ENCODE results near the gene XRCC1.
"Not testable (repeated sequence)": the region's sequence is repeated elsewhere in the genome, so short reads cannot be mapped to it uniquely, and the experiment has no call there.

The XRCC1 gene

GRCh38 chr19:43598445-43599240, 23.3 kb upstream of the XRCC1 start:
- DNase-seq, result no peak

GRCh38 chr19:43597876-43598275, 22.5 kb upstream of the XRCC1 start:
- no peak for DNase-seq

- no peak for DNase-seq
Observed at GRCh38 chr19:43596842-43597461, 21.6 kb upstream of the XRCC1 start.

GRCh38 chr19:43595999-43596841, 20.9 kb upstream of the XRCC1 start, which contains the start of the genes IRGQ and ZNF576:
Gene IRGQ (minus strand): TSS chr19:43596134. CDS start chr19:43595338, 796 bp downstream.
Gene ZNF576 (plus strand): TSS chr19:43596595. CDS start chr19:43597109, 514 bp downstream.
- DNase-seq, result peak; percentile 99 to 100

- peak in 1 of 2 experiments; percentile 61 for DNase-seq
Observed at GRCh38 chr19:43595605-43595998, 20.3 kb upstream of the XRCC1 start.

GRCh38 chr19:43594710-43595604, 19.6 kb upstream of the XRCC1 start:
- peak; percentile 47 to 86 for DNase-seq

GRCh38 chr19:43594081-43594697, 18.9 kb upstream of the XRCC1 start:
- no peak for DNase-seq

GRCh38 chr19:43592800-43593350, 17.5 kb upstream of the XRCC1 start:
- no peak for DNase-seq

- DNase-seq, result no peak
Observed at GRCh38 chr19:43591904-43592772, 16.8 kb upstream of the XRCC1 start.

GRCh38 chr19:43589678-43590077, 14.4 kb upstream of the XRCC1 start:
- DNase-seq, result no peak

GRCh38 chr19:43589277-43589676, 13.9 kb upstream of the XRCC1 start:
- DNase-seq, result no peak

GRCh38 chr19:43587029-43587428, 11.7 kb upstream of the XRCC1 start:
- DNase-seq, result not testable (repeated sequence)

- no peak for DNase-seq
Observed at GRCh38 chr19:43586346-43586745, 11.0 kb upstream of the XRCC1 start.

GRCh38 chr19:43584484-43584883, 9.2 kb upstream of the XRCC1 start:
- DNase-seq, result no peak

- DNase-seq, result no peak
Observed at GRCh38 chr19:43582495-43582894, 7.2 kb upstream of the XRCC1 start.

- no peak for DNase-seq
Observed at GRCh38 chr19:43581467-43581866, 6.1 kb upstream of the XRCC1 start.

GRCh38 chr19:43578787-43579186, 3.5 kb upstream of the XRCC1 start:
- DNase-seq, result no peak

- DNase-seq, result no peak
Observed at GRCh38 chr19:43575955-43576878, 890 bp upstream of the XRCC1 start.

- DNase-seq, result no peak
Observed at GRCh38 chr19:43574424-43575155, 737 bp downstream of the XRCC1 start.
